HCT116 (cell line): ENCODE measurements around the gene RPIA.

ENCODE experiments used
- CTCF ChIP-seq, 3 experiments: fragments of 200-600 bp in 1 of 3; sonication (generic) in 1 of 3; IDR thresholded peaks in 2 of 3; conservative IDR thresholded peaks in 1 of 3; 2 replicates each; pipeline ENCODE4 v1.5.1; 2012 to 2017; ENCODE audit warnings: low read depth in 2 of 3, low read length in 2 of 3, antibody characterized with exemption in 1 of 3, borderline replicate concordance in 1 of 3, control low read depth in 1 of 3, mild to moderate bottlenecking in 1 of 3, mixed read lengths in 1 of 3, mixed run types in 1 of 3, moderate library complexity in 1 of 3; ENCODE audit not compliant: insufficient read depth in 1 of 3
- EZH2phosphoT487 ChIP-seq: fragments of 200-600 bp; IDR thresholded peaks from 2 replicates; pipeline ENCODE4 v1.6.1; 2018; ENCODE audit warnings: antibody characterized with exemption, borderline replicate concordance
- JUND ChIP-seq: IDR thresholded peaks from 2 replicates; pipeline ENCODE4 v1.6.1; 2012
- POLR2AphosphoS5 ChIP-seq: IDR thresholded peaks from 2 replicates; pipeline ENCODE4 v1.6.1; 2011; ENCODE audit warnings: mild to moderate bottlenecking, low read depth, low read length, moderate library complexity
- RAD21 ChIP-seq: IDR thresholded peaks from 2 replicates; pipeline ENCODE4 v1.6.1; 2012; ENCODE audit warnings: low read depth, mild to moderate bottlenecking
- YY1 ChIP-seq: IDR thresholded peaks from 2 replicates; pipeline ENCODE4 v1.6.1; 2011; ENCODE audit warnings: low read length, low read depth, moderate library complexity, mild to moderate bottlenecking; ENCODE audit not compliant: insufficient replicate concordance; ENCODE audit errors: extremely low read depth
- TF ChIP-seq, protein P1 (sequence below): IDR thresholded peaks from 2 replicates; pipeline ENCODE4 v1.6.1; 2012; ENCODE audit warnings: low read depth

GRCh38 chr2:88735133-88735532 lies 43.7 kb downstream of the RPIA start:
- TF ChIP-seq CTCF (IDR thresholded peaks at IDR 0.05 in 2 of 3, conservative IDR thresholded peaks at IDR 0.05 in 1 of 3; ENCODE audit: borderline replicate concordance in 1 of 3, insufficient read depth in 1 of 3, low read depth in 2 of 3, low read length in 2 of 3) (no peak), JUND (no peak), POLR2AphosphoS5 (no peak), RAD21 (no peak), YY1 (no peak), EZH2phosphoT487 (no peak)
- TF ChIP-seq, protein P1, sequence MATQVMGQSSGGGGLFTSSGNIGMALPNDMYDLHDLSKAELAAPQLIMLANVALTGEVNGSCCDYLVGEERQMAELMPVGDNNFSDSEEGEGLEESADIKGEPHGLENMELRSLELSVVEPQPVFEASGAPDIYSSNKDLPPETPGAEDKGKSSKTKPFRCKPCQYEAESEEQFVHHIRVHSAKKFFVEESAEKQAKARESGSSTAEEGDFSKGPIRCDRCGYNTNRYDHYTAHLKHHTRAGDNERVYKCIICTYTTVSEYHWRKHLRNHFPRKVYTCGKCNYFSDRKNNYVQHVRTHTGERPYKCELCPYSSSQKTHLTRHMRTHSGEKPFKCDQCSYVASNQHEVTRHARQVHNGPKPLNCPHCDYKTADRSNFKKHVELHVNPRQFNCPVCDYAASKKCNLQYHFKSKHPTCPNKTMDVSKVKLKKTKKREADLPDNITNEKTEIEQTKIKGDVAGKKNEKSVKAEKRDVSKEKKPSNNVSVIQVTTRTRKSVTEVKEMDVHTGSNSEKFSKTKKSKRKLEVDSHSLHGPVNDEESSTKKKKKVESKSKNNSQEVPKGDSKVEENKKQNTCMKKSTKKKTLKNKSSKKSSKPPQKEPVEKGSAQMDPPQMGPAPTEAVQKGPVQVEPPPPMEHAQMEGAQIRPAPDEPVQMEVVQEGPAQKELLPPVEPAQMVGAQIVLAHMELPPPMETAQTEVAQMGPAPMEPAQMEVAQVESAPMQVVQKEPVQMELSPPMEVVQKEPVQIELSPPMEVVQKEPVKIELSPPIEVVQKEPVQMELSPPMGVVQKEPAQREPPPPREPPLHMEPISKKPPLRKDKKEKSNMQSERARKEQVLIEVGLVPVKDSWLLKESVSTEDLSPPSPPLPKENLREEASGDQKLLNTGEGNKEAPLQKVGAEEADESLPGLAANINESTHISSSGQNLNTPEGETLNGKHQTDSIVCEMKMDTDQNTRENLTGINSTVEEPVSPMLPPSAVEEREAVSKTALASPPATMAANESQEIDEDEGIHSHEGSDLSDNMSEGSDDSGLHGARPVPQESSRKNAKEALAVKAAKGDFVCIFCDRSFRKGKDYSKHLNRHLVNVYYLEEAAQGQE = no peak
